Activated naive CD4-positive, alpha-beta T cell treated with anti-CD3 and anti-CD28 coated beads, Interleukin-2, amount 50 U/mL, for 24 hours (primary cell): ENCODE data around the gene CITED1.
A peak's percentile ranks its signal among the peaks of the same experiment; 100 is the strongest.

ENCODE experiments used
- H3K27ac Mint-ChIP-seq: one replicate; pipeline ENCODE4 v1.8.0; 2021; ENCODE audit warnings: mild to moderate bottlenecking, mixed read lengths
- H3K27me3 Mint-ChIP-seq: one replicate; pipeline ENCODE4 v1.8.0; 2021; ENCODE audit warnings: mixed read lengths
- H3K36me3 Mint-ChIP-seq: one replicate; pipeline ENCODE4 v1.8.0; 2021; ENCODE audit warnings: mixed read lengths
- H3K4me1 Mint-ChIP-seq: one replicate; pipeline ENCODE4 v1.8.0; 2021; ENCODE audit warnings: mixed read lengths
- H3K4me3 Mint-ChIP-seq: one replicate; pipeline ENCODE4 v1.8.0; 2021; ENCODE audit warnings: mild to moderate bottlenecking, mixed read lengths
- H3K9me3 Mint-ChIP-seq: one replicate; pipeline ENCODE4 v1.8.0; 2021; ENCODE audit warnings: mixed read lengths

Gene CITED1

DNA sequence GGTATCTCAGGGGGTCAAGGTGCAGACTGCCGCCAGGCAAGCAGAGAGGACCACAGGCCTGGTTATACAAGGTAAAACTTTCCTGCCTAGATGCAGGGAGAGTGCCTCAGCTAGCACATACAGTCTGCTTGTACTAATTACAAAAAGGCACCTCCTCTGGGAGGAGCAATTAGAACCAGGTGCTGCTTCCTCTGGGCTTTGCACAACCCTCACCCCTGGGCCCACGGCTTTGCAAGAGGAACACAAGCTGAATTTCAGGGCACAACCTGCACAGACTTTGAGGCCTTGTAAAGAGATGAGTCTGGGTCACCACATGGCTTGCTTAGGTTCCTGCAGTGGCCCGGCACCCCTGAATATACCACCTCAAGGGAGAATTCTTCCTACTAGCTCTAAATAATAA is 9.2 kb upstream of the CITED1 start:
- Mint-ChIP-seq H3K36me3 (no peaks in the 10 kb centered on the region), H3K9me3 (no peaks in the 10 kb centered on the region), H3K4me3 (no peak overlapping the region), H3K4me1 (no peaks in the 10 kb centered on the region), H3K27ac (no peak overlapping the region), H3K27me3 (peaks cover 1% of the 10 kb centered on the region)

DNA sequence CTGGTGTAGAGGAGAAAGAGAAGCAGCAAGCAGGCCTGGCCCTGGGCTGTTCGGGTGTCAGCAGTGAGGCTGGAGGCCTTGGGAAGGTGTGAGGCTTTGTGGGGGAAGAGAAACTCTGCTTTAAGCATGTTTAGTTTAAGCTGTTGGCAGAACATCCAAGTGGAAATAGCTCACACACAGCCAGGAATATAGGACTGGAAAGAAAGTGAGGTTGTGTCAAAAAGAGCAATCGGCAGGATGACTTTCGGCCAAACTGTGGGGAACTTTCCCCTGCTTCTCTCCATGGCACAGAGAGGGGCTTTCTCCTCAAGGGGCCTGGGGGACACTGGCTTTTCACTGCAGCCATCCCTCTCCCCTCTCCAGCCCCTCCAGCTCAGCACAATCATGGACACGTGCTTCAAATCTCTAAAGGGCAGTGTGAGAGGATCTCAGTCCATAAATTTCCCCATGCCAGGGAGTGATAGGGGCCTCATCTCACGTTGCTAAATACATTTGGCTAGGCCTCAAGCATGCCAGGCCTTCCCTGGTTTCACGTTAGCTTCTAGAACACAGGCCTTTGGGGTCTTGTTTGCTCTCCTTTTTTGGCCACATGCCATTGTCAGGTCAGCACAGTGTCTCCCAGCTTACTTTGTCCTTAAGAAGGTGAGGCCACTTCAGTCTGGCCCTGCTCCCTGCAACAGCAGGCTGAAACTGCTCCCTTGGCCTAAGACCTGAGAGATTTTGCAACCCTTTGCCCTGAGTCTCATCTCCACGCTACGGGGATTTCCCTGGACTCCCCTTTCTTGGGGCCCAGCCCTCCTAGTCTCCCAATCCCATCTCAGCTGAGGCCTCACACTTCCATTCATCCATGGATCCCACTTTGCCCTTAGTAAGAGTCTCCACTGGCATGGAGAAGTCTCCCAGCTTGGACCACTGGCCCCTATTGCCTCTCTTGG is 8.3 kb upstream of the CITED1 start:
- Mint-ChIP-seq H3K4me3 (no peak overlapping the region), H3K27me3 (peaks cover 2% of the 10 kb centered on the region), H3K36me3 (no peaks in the 10 kb centered on the region), H3K9me3 (no peaks in the 10 kb centered on the region), H3K27ac (no peak overlapping the region), H3K4me1 (no peaks in the 10 kb centered on the region)

DNA sequence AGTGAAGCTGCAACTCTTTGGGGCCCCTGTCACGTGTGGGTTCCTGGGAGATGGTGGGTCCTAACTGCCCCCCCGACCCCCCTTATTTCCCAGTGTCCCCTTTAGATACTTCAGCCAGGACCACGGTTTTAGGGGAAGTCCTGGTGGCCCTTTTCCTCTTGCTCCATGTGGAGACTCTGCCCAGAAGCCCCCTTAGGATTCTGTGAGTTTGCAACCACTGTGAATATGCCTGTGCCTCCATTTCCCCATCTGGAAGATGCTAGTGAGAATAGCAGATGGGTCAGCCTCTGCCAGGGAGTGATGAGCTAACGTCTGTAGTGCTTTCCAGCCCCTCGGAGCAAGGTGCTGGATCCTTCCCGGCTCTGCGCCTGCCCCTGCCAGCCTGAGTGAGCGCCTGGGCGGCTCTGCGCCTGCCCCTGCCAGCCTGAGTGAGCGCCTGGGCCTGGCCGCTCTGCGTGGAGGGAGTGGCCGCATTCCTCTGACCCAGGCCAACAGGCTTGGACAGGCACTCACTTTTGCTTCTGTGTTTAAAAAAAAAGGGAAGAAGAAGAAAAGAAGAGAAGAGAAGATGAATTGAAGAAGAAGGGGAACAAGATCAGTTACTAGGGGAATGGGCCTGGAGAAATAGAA is 6.7 kb upstream of the CITED1 start:
- Mint-ChIP-seq H3K27me3 (peaks cover 10% of the 10 kb centered on the region), H3K4me1 (peaks cover 11% of the 10 kb centered on the region), H3K9me3 (no peaks in the 10 kb centered on the region), H3K4me3 (no peak overlapping the region), H3K36me3 (no peaks in the 10 kb centered on the region), H3K27ac (no peak overlapping the region)

DNA sequence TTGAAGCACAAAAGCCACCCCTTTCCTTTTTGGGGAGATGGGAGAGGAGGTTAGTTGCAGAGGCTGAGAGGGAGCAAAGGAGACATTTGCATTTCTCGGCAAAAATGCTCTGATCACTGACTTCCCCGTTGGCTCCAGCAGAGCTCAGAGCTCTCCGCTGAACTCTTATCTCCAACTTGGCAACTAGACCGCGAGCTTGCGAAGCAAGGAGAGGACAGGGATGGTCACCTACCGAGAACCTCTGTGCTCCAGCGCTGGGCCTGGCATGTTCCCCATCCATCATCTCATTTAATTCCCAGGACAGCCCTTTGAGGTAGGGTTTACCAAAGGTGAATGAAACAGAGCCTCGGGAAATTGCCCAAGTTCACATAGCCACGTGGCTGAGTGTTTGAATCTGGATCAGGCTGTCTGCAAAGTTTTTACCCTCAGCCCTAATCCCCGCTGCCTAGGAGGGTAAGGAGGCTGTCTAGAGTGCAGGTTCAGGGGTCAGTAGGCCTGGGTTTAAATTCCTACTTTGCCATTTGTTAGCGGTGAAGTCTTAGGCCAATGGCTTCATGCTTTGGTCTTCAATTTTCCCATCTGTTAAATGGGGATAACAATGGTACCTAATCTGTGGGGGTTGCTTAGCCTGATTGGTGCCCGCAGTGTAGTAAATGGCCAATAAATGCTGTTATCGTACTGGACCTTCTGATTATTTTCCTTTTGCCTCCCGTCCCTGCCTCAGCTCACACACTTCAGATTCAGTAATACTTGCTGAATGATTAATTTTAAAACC is 3.8 kb upstream of the CITED1 start:
- peaks cover 21% of the 10 kb centered on the region for H3K4me1 Mint-ChIP-seq

DNA sequence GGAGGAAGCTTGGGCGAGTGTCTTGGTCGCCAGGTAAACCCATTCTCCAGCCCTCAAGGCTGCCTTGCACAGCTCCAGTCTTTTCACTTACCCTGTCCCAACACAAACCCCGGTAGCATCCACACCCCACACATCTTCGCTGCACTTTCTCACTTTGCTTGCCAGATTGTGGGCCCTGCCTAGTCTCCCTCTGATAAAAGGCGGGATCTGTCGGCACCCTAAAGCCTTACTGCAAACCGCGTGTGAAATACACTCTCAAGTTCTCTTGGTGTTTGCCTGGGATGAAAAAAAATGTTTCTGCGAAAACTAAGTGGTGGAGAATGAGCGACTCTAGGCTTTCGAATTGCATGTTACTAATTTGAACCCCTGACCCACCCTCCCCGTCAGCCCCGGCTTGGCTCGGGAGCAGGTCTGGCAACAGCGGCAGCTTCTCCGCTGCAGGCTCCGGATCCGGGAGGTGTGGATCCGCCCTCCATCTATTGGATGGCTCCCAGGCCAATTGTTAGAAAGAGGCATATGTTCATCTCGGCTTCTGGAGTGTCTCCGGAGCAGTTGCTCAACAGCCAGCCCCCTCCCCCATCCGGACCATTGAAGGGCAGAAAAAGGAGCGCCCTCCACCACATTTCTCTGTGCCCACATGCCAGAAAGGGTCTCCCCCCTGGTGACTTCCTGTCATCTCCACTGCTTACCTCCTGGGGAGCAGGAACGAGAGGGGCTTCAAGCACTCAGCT is 3.0 kb upstream of the CITED1 start:
- Mint-ChIP-seq H3K4me3 (peak overlapping the region; percentile 76), H3K4me1 (peaks cover 23% of the 10 kb centered on the region), H3K36me3 (no peaks in the 10 kb centered on the region), H3K27ac (no peak overlapping the region), H3K27me3 (peaks cover 14% of the 10 kb centered on the region), H3K9me3 (no peaks in the 10 kb centered on the region)

More for the DNA sequence above, 3.8 kb upstream of the CITED1 start:
- Mint-ChIP-seq H3K36me3 (no peaks in the 10 kb centered on the region), H3K27me3 (peaks cover 13% of the 10 kb centered on the region), H3K4me3 (peak overlapping the region; percentile 76), H3K27ac (no peak overlapping the region), H3K9me3 (no peaks in the 10 kb centered on the region)

DNA sequence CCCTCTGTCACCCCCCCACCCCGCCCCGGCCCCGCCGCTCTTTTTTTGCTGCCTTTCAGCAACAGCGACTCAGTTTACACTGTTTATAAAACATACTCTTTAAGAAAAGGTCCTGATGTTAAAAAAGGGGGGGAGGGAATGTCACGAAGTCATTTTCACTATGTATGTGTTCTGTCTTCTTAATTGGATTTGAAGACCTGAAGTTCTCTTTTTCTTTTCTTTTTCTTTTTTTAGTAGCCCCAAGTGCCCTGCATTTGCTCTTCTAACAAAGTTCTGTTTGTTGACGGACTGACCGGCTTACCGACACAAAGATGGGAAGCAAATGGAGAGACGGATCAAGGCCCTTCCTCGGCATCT is 2.5 kb upstream of the CITED1 start:
- no peak overlapping the region for H3K27ac Mint-ChIP-seq
- peaks cover 15% of the 10 kb centered on the region for H3K27me3 Mint-ChIP-seq
- H3K9me3 Mint-ChIP-seq = no peaks in the 10 kb centered on the region
- H3K36me3 Mint-ChIP-seq = no peaks in the 10 kb centered on the region
- peaks cover 23% of the 10 kb centered on the region for H3K4me1 Mint-ChIP-seq
- peak overlapping the region; percentile 76 for H3K4me3 Mint-ChIP-seq

DNA sequence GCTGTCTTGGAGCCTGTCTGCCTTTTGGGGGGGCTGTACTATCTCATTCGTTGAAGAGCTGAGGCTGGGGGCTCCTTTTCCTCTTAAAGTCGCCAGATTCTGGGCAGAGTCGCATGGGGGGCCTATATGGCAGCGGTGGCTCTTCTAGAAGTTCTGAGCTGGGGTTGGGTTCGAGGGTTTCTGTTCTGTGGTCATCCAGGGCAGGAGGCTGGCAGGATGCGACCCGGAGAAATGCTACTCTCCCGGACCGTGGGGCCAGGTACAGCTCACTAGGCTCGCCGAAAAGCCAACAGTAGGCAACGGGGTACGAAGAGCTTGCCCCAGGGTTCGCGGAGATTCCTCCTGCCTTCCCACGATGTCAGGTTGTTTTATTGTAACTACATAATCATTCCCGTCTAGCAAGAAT is 1.9 kb upstream of the CITED1 start:
- peaks cover 18% of the 10 kb centered on the region for H3K27me3 Mint-ChIP-seq
- H3K27ac Mint-ChIP-seq = no peak overlapping the region

DNA sequence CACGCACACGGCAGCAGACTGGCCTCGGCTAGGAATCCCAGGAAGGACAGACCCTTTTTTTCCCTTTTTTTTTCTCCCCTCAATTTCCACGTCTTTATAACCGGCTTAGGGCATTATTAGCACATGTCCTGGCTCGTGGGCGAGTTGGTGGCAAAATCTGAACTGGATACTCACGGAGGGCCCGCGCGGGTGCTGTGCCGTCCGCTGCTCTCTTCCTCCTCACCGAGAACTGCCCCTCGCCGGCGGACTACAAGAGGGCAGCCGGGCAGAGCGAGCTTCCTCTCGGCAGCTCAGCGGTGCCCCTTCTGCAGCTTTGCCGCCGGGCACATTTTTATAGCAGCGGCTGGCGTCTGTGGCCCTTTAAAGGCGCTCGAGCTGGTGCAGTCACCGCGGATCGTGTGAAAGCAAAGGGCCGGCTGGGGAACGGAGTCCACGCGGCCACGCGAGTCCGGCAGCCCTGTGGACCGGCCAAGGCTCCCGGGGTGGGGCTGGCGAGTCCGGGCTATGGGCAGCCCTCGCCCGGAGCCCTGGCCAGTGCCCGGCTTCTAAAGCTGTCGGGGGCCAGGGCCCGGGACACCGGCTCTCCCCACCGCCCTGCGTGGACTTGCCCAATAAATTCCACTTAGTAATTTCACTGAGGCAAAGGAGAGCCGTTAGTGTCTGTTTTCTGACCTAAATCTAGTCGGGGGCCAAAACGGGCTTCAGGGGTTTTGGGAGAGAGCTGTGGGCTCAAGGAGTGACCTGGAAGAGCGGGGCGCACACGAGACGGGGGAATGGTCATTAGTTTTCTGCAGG is 1.3 kb upstream of the CITED1 start:
- H3K9me3 Mint-ChIP-seq = no peaks in the 10 kb centered on the region
- H3K27ac Mint-ChIP-seq = peak overlapping the region; percentile 17
- H3K27me3 Mint-ChIP-seq = peaks cover 22% of the 10 kb centered on the region
- peaks cover 23% of the 10 kb centered on the region for H3K4me1 Mint-ChIP-seq
- peak overlapping the region; percentile 89 for H3K4me3 Mint-ChIP-seq
- no peaks in the 10 kb centered on the region for H3K36me3 Mint-ChIP-seq

More for the DNA sequence above, 1.9 kb upstream of the CITED1 start:
- Mint-ChIP-seq H3K9me3 (no peaks in the 10 kb centered on the region), H3K36me3 (no peaks in the 10 kb centered on the region), H3K4me1 (peaks cover 23% of the 10 kb centered on the region), H3K4me3 (peak overlapping the region; percentile 63)

DNA sequence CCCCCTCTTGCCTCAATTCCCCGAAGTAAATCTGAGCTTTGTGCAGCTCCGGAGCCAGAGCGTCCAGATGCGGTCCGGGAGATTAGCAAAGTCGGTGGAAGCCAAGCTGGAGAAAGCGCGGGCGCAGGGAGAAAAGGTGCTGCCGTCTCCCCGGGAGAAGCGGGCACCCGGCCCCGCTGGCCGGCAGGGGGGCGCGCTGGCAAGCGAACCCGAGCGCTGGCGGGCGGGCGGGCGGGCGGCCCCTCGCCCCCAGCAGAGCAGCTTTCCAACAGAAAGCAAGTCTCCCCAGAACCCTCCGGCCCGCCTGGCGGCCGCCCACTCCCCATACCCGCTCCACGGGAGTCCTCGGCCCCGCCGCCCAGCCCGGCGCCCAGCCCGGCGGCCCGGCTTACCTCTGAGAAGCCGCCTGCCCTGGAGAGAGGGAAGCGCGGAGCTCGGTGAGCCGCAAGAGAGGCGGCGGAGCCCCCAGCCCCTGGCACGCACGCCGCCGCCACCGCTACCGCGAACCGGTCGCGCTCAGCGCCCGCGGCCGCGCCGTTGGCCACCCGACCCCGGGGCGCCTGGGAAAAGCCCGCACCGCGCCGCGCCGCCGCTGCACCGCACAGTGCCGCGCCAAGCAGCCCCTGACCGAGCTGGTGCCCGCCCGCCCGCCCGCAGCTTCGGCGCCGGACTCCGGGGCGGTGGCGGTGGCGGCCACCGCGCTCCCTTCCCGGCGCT is 529 bp upstream of the CITED1 start:
- H3K4me3 Mint-ChIP-seq = peak overlapping the region; percentile 74
- H3K4me1 Mint-ChIP-seq = peaks cover 23% of the 10 kb centered on the region
- H3K27me3 Mint-ChIP-seq = peaks cover 23% of the 10 kb centered on the region
- no peaks in the 10 kb centered on the region for H3K9me3 Mint-ChIP-seq
- H3K36me3 Mint-ChIP-seq = no peaks in the 10 kb centered on the region
- H3K27ac Mint-ChIP-seq = no peak overlapping the region

DNA sequence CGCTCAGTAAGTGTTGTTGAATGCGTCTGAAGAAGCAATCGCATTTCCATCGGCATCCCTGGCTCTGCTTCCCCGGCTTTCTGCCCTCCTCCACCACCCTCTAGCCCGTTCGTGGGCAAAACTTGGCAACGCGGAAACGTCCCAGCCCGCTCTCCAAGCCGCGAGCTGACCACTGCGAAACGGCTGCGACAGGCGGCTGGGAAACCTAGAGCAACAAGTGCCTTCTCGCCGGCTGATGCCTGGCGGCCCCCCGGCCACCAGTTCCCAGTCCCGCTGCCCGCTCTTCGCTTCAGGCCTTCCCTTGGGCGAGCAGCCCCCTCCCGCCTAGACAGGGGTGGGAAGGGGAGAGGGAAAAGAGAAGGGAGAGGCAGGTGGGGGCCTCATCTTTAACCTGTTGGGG is 837 bp downstream of the CITED1 start:
- Mint-ChIP-seq H3K36me3 (no peaks in the 10 kb centered on the region), H3K9me3 (no peaks in the 10 kb centered on the region), H3K27ac (no peak overlapping the region), H3K4me3 (peak overlapping the region; percentile 56), H3K4me1 (peaks cover 23% of the 10 kb centered on the region), H3K27me3 (peaks cover 27% of the 10 kb centered on the region)

DNA sequence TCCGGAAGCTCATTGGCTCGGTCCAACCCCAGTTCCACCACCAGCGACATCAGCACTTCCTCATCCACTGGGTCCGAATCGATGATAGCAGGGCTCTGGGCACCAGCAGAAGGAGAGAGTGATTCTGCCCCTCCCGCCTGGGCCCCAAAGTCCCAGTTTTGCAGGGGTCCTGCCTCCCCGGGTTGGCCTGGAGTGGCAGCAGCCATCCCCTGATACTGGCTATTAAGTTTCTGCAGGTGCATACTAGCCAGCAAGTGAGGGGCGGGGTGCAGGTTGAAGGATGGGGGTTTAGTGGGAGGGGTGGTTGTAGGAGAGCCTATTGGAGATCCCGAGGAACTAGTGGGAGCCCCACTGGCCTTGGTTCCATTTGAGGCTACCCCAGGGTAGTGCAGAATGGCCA is 3.9 kb downstream of the CITED1 start:
- Mint-ChIP-seq H3K36me3 (no peaks in the 10 kb centered on the region), H3K9me3 (no peaks in the 10 kb centered on the region), H3K4me3 (no peak overlapping the region), H3K27ac (no peak overlapping the region), H3K27me3 (peaks cover 19% of the 10 kb centered on the region), H3K4me1 (peaks cover 7% of the 10 kb centered on the region)

DNA sequence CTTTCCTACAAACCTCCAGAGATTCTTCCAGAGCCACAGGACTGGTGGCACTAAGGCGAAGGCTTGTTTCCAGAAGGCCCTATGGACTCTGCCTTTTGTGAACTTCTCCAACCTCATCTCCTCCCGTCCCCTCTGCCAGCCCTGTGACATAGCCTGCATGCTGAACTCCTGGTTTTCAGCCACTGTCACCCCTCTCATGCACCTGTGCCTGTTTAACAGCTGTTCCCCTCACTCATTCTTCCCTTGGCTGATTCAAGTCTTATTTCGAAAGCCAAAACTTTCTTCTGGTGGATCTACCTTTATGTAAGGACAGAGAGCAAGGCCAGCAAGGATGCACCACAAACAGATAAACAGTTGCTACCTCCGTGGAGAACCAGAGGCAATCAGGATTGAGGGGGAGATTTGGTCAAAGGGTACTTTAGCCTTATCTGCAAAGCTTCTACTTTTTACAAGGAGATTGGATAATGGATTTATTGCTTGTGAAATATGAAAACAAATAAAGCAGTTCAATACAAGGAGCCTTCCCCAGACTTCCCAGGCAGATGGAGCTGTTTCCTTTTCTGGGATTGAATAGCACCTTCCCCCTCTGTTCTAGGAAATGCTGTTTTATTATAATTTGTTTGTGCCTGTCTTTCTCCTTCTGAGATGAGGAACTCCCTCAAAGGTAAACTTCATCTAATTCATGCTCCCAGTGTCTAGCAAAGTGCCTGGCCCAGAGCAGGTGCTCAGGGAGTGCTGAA is 5.7 kb downstream of the CITED1 start:
- peaks cover 22% of the 10 kb centered on the region for H3K27me3 Mint-ChIP-seq
- H3K9me3 Mint-ChIP-seq = no peaks in the 10 kb centered on the region
- no peaks in the 10 kb centered on the region for H3K36me3 Mint-ChIP-seq
- peaks cover 7% of the 10 kb centered on the region for H3K4me1 Mint-ChIP-seq
- no peak overlapping the region for H3K27ac Mint-ChIP-seq
- H3K4me3 Mint-ChIP-seq = no peak overlapping the region

DNA sequence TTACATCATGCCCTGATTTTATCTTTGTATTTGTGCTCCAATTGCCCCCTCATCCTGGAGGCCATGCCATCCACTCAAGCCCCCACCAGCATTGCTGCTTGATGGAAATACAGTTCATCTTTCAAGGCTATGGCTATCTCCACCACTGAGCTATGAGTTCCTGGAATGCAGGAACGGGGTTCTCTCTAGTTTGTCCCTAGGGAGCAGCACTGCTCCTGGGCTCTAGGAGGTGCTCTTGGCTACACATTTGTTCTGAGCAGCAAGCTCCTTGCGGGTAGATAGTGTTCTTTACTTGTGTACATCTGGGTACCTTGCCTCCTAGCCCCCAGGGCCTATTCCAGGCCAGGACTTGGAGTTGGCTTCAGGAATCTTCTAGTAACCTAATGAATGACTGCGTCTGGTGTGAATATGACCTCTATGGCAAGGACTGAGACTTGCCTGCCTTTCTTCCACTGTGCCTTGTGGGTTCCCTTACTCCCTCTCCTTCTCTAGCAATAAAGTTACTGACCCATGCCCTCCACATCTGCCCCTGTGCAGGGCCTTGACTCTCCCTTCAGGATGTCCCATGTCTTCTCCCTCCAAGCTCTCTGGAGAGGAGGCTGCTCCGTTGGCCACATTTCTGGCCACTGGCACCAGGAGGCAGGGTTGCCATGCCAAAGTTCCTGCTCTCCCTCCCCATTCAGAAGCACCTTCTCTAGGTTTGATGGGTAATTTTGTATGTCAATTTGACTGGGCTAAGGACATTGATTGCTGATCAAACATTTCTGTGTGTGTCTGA is 7.6 kb downstream of the CITED1 start:
- H3K36me3 Mint-ChIP-seq = no peaks in the 10 kb centered on the region
- H3K27ac Mint-ChIP-seq = no peak overlapping the region
- H3K4me3 Mint-ChIP-seq = no peak overlapping the region
- no peaks in the 10 kb centered on the region for H3K9me3 Mint-ChIP-seq
- H3K4me1 Mint-ChIP-seq = no peaks in the 10 kb centered on the region
- H3K27me3 Mint-ChIP-seq = peaks cover 21% of the 10 kb centered on the region
